ENCODE measurements around the gene BCLAF3.

Gene BCLAF3

GRCh38 chrX:19991350-19991718, 473 bp upstream of the BCLAF3 start:
- peak overlapping the region; percentile 53 for H3K4me3 ChIP-seq (ENCODE audit: low read depth, low read length)
- no peak for DNase-seq (ENCODE audit: low read depth)
- TF ChIP-seq MYC (IDR thresholded peaks at IDR 0.05; ENCODE audit: low read depth, low read length) (no peak), CTCF (IDR thresholded peaks at IDR 0.05; ENCODE audit: low read depth, low read length) (no peak), POLR2A (IDR thresholded peaks at IDR 0.05; ENCODE audit: extremely low read depth, insufficient read length) (no peak), MAX (IDR thresholded peaks at IDR 0.05; ENCODE audit: low read depth, low read length) (no peak)

- peak; percentile 40 for DNase-seq (ENCODE audit: low read depth)
Measured at GRCh38 chrX:19990151-19990555, 708 bp downstream of the BCLAF3 start.

GRCh38 chrX:19987856-19988255, 3.0 kb downstream of the BCLAF3 start:
- DNase-seq (ENCODE audit: low read depth) = no peak
- TF ChIP-seq CTCF (IDR thresholded peaks at IDR 0.05; ENCODE audit: low read depth, low read length) (no peak), MYC (IDR thresholded peaks at IDR 0.05; ENCODE audit: low read depth, low read length) (no peak), MAX (IDR thresholded peaks at IDR 0.05; ENCODE audit: low read depth, low read length) (no peak), POLR2A (IDR thresholded peaks at IDR 0.05; ENCODE audit: extremely low read depth, insufficient read length) (no peak)
- no peak overlapping the region for H3K4me3 ChIP-seq (ENCODE audit: low read depth, low read length)

More at GRCh38 chrX:19990151-19990555, 708 bp downstream of the BCLAF3 start:
- TF ChIP-seq MAX (IDR thresholded peaks at IDR 0.05; ENCODE audit: low read depth, low read length) (no peak), CTCF (IDR thresholded peaks at IDR 0.05; ENCODE audit: low read depth, low read length) (no peak), MYC (IDR thresholded peaks at IDR 0.05; ENCODE audit: low read depth, low read length) (no peak)
- H3K4me3 ChIP-seq (ENCODE audit: low read depth, low read length) = peak overlapping the region; percentile 70

GRCh38 chrX:19986531-19986930, 4.3 kb downstream of the BCLAF3 start:
- TF ChIP-seq POLR2A (IDR thresholded peaks at IDR 0.05; ENCODE audit: extremely low read depth, insufficient read length) (no peak), CTCF (IDR thresholded peaks at IDR 0.05; ENCODE audit: low read depth, low read length) (no peak), MYC (IDR thresholded peaks at IDR 0.05; ENCODE audit: low read depth, low read length) (no peak), MAX (IDR thresholded peaks at IDR 0.05; ENCODE audit: low read depth, low read length) (no peak)
- DNase-seq (ENCODE audit: low read depth) = no peak
- no peak overlapping the region for H3K4me3 ChIP-seq (ENCODE audit: low read depth, low read length)

GRCh38 chrX:19981947-19982346, 8.9 kb downstream of the BCLAF3 start:
- no peak for DNase-seq (ENCODE audit: low read depth)
- no peak overlapping the region for H3K4me3 ChIP-seq (ENCODE audit: low read depth, low read length)
- TF ChIP-seq CTCF (IDR thresholded peaks at IDR 0.05; ENCODE audit: low read depth, low read length) = no peak
- no peak for TF ChIP-seq MAX (IDR thresholded peaks at IDR 0.05; ENCODE audit: low read depth, low read length)
- TF ChIP-seq POLR2A (IDR thresholded peaks at IDR 0.05; ENCODE audit: extremely low read depth, insufficient read length) = no peak
- TF ChIP-seq MYC (IDR thresholded peaks at IDR 0.05; ENCODE audit: low read depth, low read length) = no peak

- no peak overlapping the region for H3K4me3 ChIP-seq (ENCODE audit: low read depth, low read length)
- no peak for DNase-seq (ENCODE audit: low read depth)
- TF ChIP-seq MAX (IDR thresholded peaks at IDR 0.05; ENCODE audit: low read depth, low read length) (no peak), MYC (IDR thresholded peaks at IDR 0.05; ENCODE audit: low read depth, low read length) (no peak), CTCF (IDR thresholded peaks at IDR 0.05; ENCODE audit: low read depth, low read length) (no peak)
Measured at GRCh38 chrX:19975845-19976244, 15.0 kb downstream of the BCLAF3 start.

Measured in NB4 (cell line).